IPS-18c (cell line): ENCODE results near the gene CARNS1.

ENCODE experiments used
- H3K4me3 ChIP-seq: 2 replicates; pipeline ENCODE4 v1.7.0; 2013; ENCODE audit warnings: low read depth, mild to moderate bottlenecking, low read length, moderate library complexity; ENCODE audit not compliant: insufficient read depth
- H3K9me3 ChIP-seq: one replicate; pipeline ENCODE4 v1.6.1; 2013; ENCODE audit warnings: mild to moderate bottlenecking, low read length, moderate library complexity; ENCODE audit not compliant: control insufficient read depth, insufficient read depth

Gene CARNS1

GRCh38 chr11:67441731-67442351 lies 26.4 kb downstream of the CARNS1 start:
- Histone ChIP-seq H3K9me3 (peaks cover 6% of the 10 kb centered on the region), H3K4me3 (no peak overlapping the region)

GRCh38 chr11:67442504-67443404 lies 27.3 kb downstream of the CARNS1 start:
- peak overlapping the region; percentile 77 for H3K4me3 ChIP-seq
- peaks cover 8% of the 10 kb centered on the region for H3K9me3 ChIP-seq

GRCh38 chr11:67445515-67445914 lies 30.0 kb downstream of the CARNS1 start:
- H3K9me3 ChIP-seq, result peaks cover 8% of the 10 kb centered on the region
- no peak overlapping the region for H3K4me3 ChIP-seq

- Histone ChIP-seq H3K9me3 (peaks cover 4% of the 10 kb centered on the region), H3K4me3 (no peak overlapping the region)
Measured at GRCh38 chr11:67448220-67448609, 32.7 kb downstream of the CARNS1 start.

- Histone ChIP-seq H3K9me3 (peaks cover 4% of the 10 kb centered on the region), H3K4me3 (no peak overlapping the region)
Measured at GRCh38 chr11:67449116-67449844, 33.8 kb downstream of the CARNS1 start.

GRCh38 chr11:67450796-67451657 lies 35.5 kb downstream of the CARNS1 start:
- Histone ChIP-seq H3K4me3 (no peak overlapping the region), H3K9me3 (peaks cover 4% of the 10 kb centered on the region)

GRCh38 chr11:67451658-67451976 lies 36.1 kb downstream of the CARNS1 start:
- Histone ChIP-seq H3K4me3 (no peak overlapping the region), H3K9me3 (peaks cover 2% of the 10 kb centered on the region)

GRCh38 chr11:67452141-67452952 lies 36.9 kb downstream of the CARNS1 start, which contains the start of gene GPR152:
Gene GPR152 (minus strand): TSS chr11:67452729. CDS start chr11:67452724, 5 bp downstream.
- H3K4me3 ChIP-seq, result no peak within 1 kb of the TSS
- H3K9me3 ChIP-seq, result no peaks in the 10 kb centered on the region

GRCh38 chr11:67453816-67454732 lies 38.6 kb downstream of the CARNS1 start:
- Histone ChIP-seq H3K4me3 (no peak overlapping the region), H3K9me3 (no peaks in the 10 kb centered on the region)

- no peaks in the 10 kb centered on the region for H3K9me3 ChIP-seq
- H3K4me3 ChIP-seq, result no peak within 1 kb of the TSS
Measured at GRCh38 chr11:67455054-67455453, 39.6 kb downstream of the CARNS1 start, which contains the start of gene CABP4. Gene CABP4 (plus strand): TSS chr11:67455354. CDS start chr11:67455424, 70 bp downstream.

- H3K4me3 ChIP-seq, result no peak overlapping the region
- no peaks in the 10 kb centered on the region for H3K9me3 ChIP-seq
Measured at GRCh38 chr11:67456068-67456705, 40.7 kb downstream of the CARNS1 start.

- H3K9me3 ChIP-seq, result no peaks in the 10 kb centered on the region
- H3K4me3 ChIP-seq, result no peak overlapping the region
Measured at GRCh38 chr11:67457453-67457852, 42.0 kb downstream of the CARNS1 start.

- Histone ChIP-seq H3K9me3 (no peaks in the 10 kb centered on the region), H3K4me3 (no peak overlapping the region)
Measured at GRCh38 chr11:67458266-67458665, 42.8 kb downstream of the CARNS1 start.

- no peaks in the 10 kb centered on the region for H3K9me3 ChIP-seq
- no peak overlapping the region for H3K4me3 ChIP-seq
Measured at GRCh38 chr11:67463186-67463585, 47.7 kb downstream of the CARNS1 start.
